Muscle of arm (tissue), 12 donors: ENCODE measurements around the gene NUTM1. TPM values are rescaled to one million over a fixed set of nuclear protein-coding genes. Genes with fewer than 3 reads are reported as not detected.
"Not testable (repeated sequence)": the region's sequence is repeated elsewhere in the genome, so short reads cannot be mapped to it uniquely, and the experiment has no call there.

Source experiments
- DNase-seq: peaks from one replicate; pipeline ENCODE4 v3.0.0-alpha.2; 2013
- polyA plus RNA-seq, 12 donors: library from polyadenylated mRNA; unstranded; fragments of 120-200 nt; gene quantifications; one replicate each; pipeline ENCODE4 v1.2.1, GENCODE V29; 2013; ENCODE audit not compliant: insufficient read length in 12 of 12

NUTM1 gene
- polyA plus RNA-seq, 12 donors: 0.05 TPM; not detected in 11

DNA sequence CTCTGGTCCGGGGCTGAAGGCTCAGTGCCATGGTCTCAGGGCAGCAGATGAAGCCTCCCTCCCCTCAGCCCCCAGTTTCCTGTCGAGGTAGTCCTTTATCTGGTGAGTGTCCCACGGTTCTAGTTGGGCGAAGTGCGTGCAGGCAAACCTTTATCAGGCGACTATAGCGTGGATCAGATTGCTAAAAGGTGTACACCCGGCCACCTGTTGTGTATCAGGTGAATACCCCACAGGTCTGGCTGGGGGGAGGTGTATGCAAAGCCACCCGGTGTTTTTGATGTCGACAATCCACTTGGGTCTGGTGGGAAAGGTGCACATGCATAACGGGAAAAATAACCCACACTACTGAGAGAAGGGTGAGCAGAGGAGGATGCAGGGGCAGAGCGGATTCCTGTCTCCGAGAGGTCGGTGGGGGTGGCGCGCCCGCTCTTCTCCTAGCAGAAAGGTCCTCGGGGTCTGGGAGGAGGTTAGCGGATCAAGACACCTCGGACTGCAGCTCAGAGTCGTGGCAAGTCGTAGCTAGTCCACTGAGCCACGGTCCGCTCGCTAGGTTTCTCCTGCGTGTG, 6.0 kb upstream of the NUTM1 start:
- DNase-seq: peak; percentile 4

- peak; percentile 88 for DNase-seq
Observed at GRCh38 chr15:34337557-34338306, 5.4 kb upstream of the NUTM1 start, which contains the start of gene SLC12A6. Gene SLC12A6, minus strand, starts transcription at chr15:34337781. Its CDS starts 1,101 bp downstream, at chr15:34336680.

DNA sequence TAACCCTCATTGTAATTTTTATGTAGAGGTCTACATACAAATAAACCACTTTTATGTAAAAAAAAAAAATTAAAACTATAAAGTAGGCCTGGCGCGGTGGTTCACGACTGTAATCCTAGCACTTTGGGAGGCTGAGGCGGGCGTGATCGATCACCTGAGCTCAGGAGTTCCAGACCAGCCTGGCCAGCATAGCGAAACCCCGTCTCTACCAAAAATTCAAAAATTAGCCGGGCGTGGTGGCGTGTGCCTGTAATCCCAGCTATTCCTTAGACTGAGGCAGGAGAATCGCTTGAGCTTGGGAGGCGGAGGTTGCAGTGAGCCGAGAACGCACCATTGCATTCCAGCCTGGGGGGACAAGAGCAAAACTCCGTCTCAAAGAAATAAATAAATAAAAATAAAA, 4.8 kb upstream of the NUTM1 start:
- DNase-seq: no peak

DNA sequence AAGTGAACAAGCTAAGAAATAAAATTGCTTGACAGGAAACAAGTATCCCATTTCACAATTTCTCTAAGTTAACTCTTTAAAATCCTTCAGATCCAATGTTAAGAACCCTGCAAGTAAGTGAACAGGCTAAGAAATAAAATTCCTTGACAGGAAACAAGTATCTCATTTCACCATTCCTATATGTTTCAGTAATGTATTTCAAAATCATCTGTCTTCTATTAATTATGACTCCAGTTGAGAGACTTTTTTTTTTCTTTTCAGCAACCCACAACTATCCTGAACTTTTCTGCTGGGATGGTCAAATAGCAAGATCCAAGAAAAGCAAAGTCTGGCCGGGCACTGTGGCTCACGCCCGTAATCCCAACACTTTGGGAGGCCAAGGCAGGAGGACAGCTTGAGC, 3.2 kb upstream of the NUTM1 start:
- no peak for DNase-seq

- DNase-seq: no peak
Observed at GRCh38 chr15:34341381-34342212, 1.5 kb upstream of the NUTM1 start.

DNA sequence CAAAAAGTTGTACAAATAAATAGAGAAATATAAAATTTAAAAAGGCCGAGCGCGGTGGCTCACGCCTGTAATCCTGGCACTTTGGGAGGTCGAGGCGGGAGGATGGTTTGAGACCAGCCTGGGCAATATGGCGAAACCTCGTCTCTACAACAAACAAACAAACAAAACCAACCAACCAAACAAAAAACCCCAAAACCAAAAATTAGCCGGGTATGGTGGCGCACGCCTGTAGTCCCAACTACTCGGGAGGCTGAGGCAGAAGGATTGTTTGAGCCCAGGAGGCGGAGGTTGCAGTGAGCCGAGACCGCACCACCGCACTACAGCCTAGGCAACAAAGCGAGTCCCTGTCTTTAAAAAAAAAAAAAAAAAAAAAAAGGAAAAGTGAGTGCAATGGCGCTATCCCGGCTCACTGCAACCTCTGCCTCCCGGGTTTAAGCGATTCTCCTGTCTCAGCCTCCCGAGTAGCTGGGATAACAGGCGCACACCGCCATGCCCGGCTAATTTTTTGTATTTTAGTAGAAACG, 840 bp upstream of the NUTM1 start:
- DNase-seq: not testable (repeated sequence)

- no peak for DNase-seq
Observed at GRCh38 chr15:34347951-34348638, 5.0 kb downstream of the NUTM1 start.

DNA sequence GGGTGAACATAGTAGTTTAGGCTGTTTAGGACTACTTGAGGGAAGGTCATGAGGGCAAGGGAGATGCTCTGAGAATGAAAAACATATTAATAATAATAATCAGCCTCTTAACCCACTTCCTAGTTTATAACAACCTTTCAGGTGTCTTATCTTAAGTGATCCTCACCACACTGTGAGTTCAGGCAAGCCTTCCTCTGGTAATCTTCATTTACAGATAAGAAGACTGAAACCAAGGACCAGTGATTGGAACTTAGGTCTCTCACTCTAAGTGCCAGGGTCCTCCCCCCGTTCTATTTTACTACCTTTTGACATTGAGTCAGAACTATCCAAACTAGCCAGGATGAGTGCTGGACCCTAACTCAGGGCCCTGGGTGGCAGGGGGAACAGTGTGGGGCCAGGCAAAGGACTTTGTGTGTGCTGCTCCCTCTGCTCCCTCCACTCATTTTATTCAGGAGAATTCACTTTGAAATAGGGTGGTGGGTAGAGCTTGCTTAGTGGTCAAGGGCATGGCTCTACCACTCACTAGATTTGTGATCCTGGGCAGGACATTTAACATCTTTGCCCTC, 5.7 kb downstream of the NUTM1 start:
- DNase-seq: no peak

DNA sequence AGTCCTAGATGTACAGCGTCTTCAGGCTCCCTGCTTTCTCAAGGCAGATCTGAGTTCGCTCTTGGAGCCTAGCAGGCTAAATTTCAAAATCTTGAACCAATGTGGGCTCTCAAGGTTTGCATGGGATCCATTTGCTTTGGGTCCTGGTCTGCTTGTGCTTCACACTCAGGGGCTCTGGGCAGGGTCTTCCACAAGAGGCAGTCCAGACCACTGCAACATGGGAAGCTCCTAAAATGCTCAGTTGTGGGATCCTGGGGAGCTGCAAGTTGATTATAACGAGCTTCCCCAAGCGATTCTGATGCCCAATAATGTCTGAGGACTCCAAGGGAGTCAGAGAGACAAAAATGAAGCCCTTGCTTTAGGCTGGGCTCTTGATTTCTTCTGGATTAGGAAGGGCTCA, 6.7 kb downstream of the NUTM1 start:
- DNase-seq: no peak

DNA sequence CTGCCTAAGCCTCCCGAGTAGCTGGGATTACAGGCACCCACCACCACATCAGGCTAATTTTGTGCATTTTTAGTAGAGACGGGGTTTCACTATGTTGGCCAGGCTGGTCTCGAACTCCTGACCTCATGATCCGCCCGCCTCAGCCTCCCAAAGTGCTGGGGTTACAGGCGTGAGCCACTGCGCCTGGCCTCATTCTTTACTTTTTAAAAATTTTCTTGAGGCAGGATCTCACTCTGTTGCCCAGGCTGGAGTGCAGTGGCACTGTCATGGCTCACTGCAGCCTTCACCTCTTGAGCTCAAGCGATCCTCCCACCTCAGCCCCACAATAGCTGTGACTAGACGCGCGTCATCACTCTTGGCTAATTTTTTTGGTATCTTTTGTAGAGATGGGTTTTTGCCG, 9.9 kb downstream of the NUTM1 start:
- DNase-seq: not testable (repeated sequence)

DNA sequence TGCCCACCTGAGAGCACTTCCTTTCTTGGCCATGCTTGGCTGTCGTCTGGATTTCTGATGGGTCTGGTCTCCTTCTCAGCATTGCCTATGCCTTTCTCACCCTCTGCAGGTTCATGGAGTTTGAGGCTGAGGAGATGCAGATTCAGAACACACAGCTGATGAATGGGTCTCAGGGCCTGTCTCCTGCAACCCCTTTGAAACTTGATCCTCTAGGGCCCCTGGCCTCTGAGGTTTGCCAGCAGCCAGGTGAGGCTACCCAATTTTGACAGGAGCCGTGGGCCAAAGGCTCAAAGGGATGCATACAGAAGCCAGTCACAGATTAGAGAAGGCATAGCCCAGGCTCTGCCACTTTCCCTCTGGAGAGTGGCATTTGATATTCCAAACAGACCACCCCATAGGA, 10.5 kb downstream of the NUTM1 start:
- no peak for DNase-seq

DNA sequence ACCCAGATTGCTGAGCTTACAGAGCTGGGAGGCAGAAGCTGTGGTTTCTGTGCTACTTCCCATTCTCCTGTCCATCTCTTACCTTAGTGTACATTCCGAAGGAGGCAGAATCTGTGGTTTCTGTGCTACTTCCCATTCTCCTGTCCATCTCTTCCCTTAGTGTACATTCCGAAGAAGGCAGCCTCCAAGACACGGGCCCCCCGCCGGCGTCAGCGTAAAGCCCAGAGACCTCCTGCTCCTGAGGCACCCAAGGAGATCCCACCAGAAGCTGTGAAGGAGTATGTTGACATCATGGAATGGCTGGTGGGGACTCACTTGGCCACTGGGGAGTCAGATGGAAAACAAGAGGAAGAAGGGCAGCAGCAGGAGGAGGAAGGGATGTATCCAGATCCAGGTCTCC, 11.2 kb downstream of the NUTM1 start:
- DNase-seq: no peak

- no peak for DNase-seq
Observed at GRCh38 chr15:34355241-34355640, 12.1 kb downstream of the NUTM1 start.

GRCh38 chr15:34357653-34358052, 14.5 kb downstream of the NUTM1 start:
- DNase-seq: no peak

DNA sequence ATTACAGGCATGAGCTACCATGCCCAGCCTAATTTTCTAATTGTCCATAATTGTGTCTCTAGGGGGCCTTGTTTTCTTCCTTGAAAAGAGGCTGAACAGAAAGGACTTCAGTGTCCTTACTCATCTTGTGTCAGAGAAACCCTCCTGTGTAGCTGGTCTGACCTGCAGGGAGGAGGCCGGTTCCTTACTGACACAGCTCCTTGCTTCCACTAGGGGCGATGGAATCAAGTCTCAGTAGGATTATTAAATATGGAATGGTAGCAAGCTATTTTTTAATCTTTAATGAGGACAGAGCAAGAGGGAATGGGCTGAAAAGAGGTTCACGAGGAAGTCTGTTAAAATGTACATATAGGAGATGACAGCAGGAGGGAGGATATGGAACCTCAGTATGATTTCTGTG, 15.3 kb downstream of the NUTM1 start:
- DNase-seq: no peak

DNA sequence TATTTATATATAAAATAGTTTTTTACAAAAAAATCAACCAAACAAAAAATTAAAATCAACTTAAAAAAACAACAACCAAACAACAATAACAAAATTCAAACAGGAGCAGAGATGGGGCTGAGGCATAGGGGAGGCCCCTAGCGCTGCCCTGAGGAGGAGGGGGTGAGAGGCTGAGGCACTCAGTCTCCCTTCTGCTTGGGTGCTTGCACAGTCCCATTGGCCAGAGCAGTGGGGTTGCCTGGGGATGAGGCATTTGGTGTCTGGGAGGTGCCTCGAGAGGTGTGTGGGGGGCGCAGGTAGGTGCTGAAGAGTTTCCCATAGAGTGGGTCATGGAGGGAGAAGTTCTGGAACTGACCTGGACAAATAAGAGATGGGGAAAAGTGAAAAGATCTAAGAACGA, 15.8 kb downstream of the NUTM1 start:
- no peak for DNase-seq

DNA sequence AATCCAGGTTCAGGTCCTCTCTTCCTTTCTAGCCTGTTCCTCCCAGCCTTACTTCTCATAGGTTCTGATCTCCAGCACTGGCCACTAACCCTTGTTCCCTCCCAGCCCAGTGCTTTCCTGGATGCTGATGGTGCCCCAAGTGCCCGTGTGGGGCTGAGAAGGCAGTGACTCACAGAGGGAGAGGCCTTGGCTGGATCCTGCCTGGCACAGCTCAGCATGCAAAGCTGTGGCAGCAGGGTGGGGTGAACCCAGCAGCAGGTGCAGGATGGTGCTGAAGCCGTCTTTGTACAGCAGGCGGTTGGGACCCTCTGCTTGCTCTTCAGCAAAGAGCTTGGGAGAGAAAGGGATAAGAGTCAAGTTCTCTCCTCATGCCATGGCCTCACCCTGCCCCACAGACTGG, 16.3 kb downstream of the NUTM1 start:
- DNase-seq: no peak

GRCh38 chr15:34360298-34360697, 17.2 kb downstream of the NUTM1 start:
- no peak for DNase-seq

DNA sequence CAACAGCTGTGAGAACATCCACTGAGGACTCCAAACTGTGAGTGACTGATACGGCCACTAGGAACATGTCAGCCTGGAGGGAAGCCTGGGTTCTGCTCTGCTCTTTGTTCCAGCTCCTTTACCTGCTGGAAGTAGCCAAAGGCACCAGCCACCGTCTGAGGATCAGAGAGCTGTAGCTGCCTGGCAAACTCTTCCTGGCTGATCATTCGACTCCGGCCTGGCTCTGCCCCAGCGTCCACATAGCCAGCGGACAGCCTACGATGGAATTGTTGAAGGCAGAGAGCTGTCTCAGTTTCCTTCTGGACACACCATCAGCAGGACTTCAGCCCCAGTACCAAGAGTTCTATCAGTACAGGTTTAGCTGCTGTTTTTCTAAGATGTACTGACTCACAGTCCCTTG, 18.2 kb downstream of the NUTM1 start:
- DNase-seq: no peak

DNA sequence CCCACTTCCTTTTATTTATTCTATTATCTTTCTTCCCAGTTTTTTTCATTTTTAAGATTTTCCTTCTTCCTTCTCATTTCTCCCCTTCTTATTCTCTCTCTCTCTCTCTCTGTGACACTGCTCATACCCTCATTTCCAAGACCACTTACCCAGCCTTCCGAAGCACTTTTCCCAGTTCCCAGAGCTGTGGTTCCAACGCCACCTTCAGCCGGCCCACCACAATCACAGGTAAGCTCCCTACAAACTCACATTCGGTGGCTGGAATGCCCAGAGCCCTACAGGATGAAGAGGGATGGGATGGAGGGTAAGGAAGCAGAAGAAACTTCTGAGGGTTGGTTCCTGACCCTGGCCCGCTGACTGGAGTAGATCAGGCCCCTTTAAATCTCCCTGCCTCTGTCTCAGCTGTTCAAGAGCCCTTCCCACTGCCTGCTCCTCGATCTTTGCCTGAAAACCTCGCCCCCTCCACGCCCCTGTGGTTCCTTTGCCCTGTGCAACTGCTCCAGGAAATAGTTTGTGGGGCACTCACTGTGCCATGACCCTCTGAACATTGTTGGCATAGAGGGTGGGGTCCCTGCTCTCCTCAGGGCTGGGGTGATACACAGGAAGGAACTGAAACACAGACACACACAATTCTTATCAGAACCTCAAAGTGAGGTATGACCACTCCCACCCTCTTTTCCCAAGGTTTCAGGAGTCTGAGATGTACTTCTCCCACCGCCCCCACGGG, 19.1 kb downstream of the NUTM1 start:
- DNase-seq: no peak

DNA sequence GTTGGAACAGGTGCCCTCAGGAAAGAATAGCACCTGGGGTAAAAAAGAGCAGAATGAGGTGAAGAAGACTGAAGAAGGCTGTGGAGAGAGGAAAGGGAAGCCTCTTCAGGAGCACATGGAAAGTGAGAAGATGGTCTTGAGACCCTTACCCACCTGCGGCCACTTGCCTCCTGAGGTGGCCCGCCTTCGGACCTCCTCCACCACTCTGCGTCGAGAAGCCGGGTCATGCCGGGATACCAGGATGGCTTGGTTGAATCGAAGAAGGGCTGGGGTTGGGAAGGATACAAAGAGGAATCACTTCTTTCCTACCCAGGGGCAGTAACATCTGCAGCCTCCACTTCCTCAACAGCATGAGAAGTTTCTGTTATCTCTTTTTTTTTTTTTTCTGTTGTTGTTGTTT, 20.9 kb downstream of the NUTM1 start:
- no peak for DNase-seq
